HepG2 (cell line): ENCODE measurements around the gene GNAI2. TPM values are rescaled to one million over a fixed set of nuclear protein-coding genes. Genes with fewer than 3 reads are reported as not detected.
A peak's percentile ranks its signal among the peaks of the same experiment; 100 is the strongest.

ENCODE experiments used
- BRD4 ChIP-seq: sonication (generic); formaldehyde crosslinking; IDR thresholded peaks from 2 replicates; pipeline ENCODE4 v1.4.0; 2020; ENCODE audit warnings: missing genetic modification reagents
- CBFB ChIP-seq: sonication (generic); formaldehyde crosslinking; IDR thresholded peaks from 2 replicates; pipeline ENCODE4 v1.4.0; 2020; ENCODE audit warnings: missing genetic modification reagents
- CEBPG ChIP-seq: IDR thresholded peaks from 2 replicates; pipeline ENCODE4 v1.6.1; 2016
- HES4 ChIP-seq: sonication (generic); formaldehyde crosslinking; IDR thresholded peaks from 2 replicates; pipeline ENCODE4 v1.9.0; 2021; ENCODE audit warnings: mild to moderate bottlenecking, missing genetic modification reagents, borderline replicate concordance
- HIVEP1 ChIP-seq: sonication (generic); formaldehyde crosslinking; IDR thresholded peaks from 2 replicates; pipeline ENCODE4 v1.4.0; 2020; ENCODE audit warnings: mild to moderate bottlenecking, missing genetic modification reagents
- HNRNPH1 ChIP-seq: fragments of 200-400 bp; formaldehyde crosslinking; optimal IDR thresholded peaks from 2 replicates; pipeline ENCODE3; 2017; ENCODE audit warnings: mild to moderate bottlenecking, low read depth, low read length
- KDM6A ChIP-seq: IDR thresholded peaks from 2 replicates; pipeline ENCODE4 v1.6.1; 2016; ENCODE audit warnings: low read depth
- LCORL ChIP-seq, 2 experiments: fragments of 450-650 bp in 1 of 2; sonication (generic) in 1 of 2; formaldehyde crosslinking in 1 of 2; IDR thresholded peaks; 2 replicates each; pipeline versions ENCODE4 v1.5.0 to v1.6.1; 2017 to 2020; ENCODE audit warnings: antibody characterized with exemption in 1 of 2, missing genetic modification reagents in 1 of 2
- MAFK ChIP-seq, 2 experiments: IDR thresholded peaks in 1 of 2; conservative IDR thresholded peaks in 1 of 2; 2 replicates each; pipeline ENCODE4 v1.6.1; 2011; ENCODE audit warnings: improper control_type of control experiment in 2 of 2, low read length in 2 of 2
- MEIS1 ChIP-seq: sonication (generic); formaldehyde crosslinking; IDR thresholded peaks from 2 replicates; pipeline ENCODE4 v1.9.0; 2021; ENCODE audit warnings: mild to moderate bottlenecking, missing genetic modification reagents, moderate library complexity, borderline replicate concordance
- NR2F6 ChIP-seq, 2 experiments: IDR thresholded peaks; 2 replicates each; pipeline ENCODE4 v1.6.1; 2016; ENCODE audit warnings: antibody characterized with exemption in 1 of 2, mild to moderate bottlenecking in 1 of 2
- PHF20 ChIP-seq: sonication (generic); formaldehyde crosslinking; IDR thresholded peaks from 2 replicates; pipeline ENCODE4 v1.5.0; 2020; ENCODE audit warnings: mild to moderate bottlenecking, missing genetic modification reagents
- SALL2 ChIP-seq: sonication (generic); formaldehyde crosslinking; IDR thresholded peaks from 2 replicates; pipeline ENCODE4 v1.8.1; 2023; ENCODE audit warnings: mild to moderate bottlenecking, missing genetic modification reagents, inconsistent platforms
- STAT5B ChIP-seq: sonication (generic); formaldehyde crosslinking; IDR thresholded peaks from 2 replicates; pipeline ENCODE4 v1.4.0; 2020; ENCODE audit warnings: missing genetic modification reagents
- SUZ12 ChIP-seq: fragments of 150-350 bp; IDR thresholded peaks from 2 replicates; pipeline ENCODE4 v1.6.1; 2014; ENCODE audit warnings: low read depth, low read length
- ZBTB34 ChIP-seq: sonication (generic); formaldehyde crosslinking; IDR thresholded peaks from 2 replicates; pipeline ENCODE4 v1.8.0; 2022; ENCODE audit warnings: mild to moderate bottlenecking, missing genetic modification reagents
- ZHX2 ChIP-seq, 2 experiments: sonication (generic) in 1 of 2; formaldehyde crosslinking in 1 of 2; IDR thresholded peaks; 2 replicates each; pipeline versions ENCODE4 v1.6.1 to v1.9.0; 2014 to 2022; ENCODE audit warnings: antibody characterized with exemption in 1 of 2, borderline replicate concordance in 1 of 2, inconsistent platforms in 1 of 2, low read depth in 1 of 2, missing genetic modification reagents in 1 of 2
- ZNF296 ChIP-seq: sonication (generic); formaldehyde crosslinking; conservative IDR thresholded peaks from 2 replicates; pipeline ENCODE4 v1.5.0; 2020; ENCODE audit warnings: mild to moderate bottlenecking, missing genetic modification reagents
- ZNF556 ChIP-seq: sonication (generic); formaldehyde crosslinking; IDR thresholded peaks from 2 replicates; pipeline ENCODE4 v1.4.0; 2020; ENCODE audit warnings: mild to moderate bottlenecking, missing genetic modification reagents, borderline replicate concordance
- ZNF557 ChIP-seq: sonication (generic); formaldehyde crosslinking; IDR thresholded peaks from 2 replicates; pipeline ENCODE4 v1.4.0; 2020; ENCODE audit warnings: missing genetic modification reagents
- polyA plus RNA-seq, 8 experiments: library from polyadenylated mRNA; depleted of rRNA in 3 of 8; stranded (reverse) in 7 of 8; unstranded in 1 of 8; fragments of >200 nt; fragmentation: Illumina TruSeq in 4 of 8; extraction: Trizol in 4 of 8; gene quantifications; 2 replicates each; pipeline versions ENCODE4 v1.2.1 to v1.2.3, GENCODE V29; 2011 to 2016; ENCODE audit warnings: low read depth in 4 of 8, missing spikeins in 1 of 8, mixed read lengths in 1 of 8; ENCODE audit not compliant: insufficient read depth in 1 of 8
- total RNA-seq, 5 experiments: library from RNA; depleted of rRNA; stranded (reverse); fragments of >200 nt; fragmentation: Illumina TruSeq; extraction: Trizol; gene quantifications; 2 replicates each; pipeline ENCODE4 v1.2.3, GENCODE V29; 2016; ENCODE audit warnings: low read depth in 1 of 5

Gene GNAI2
- total and polyA plus RNA-seq, 2 of the 13 experiments (the other 11 are each of a cell fraction or from before 2014, with no cell fraction given) = 51.1 to 66.2 TPM

GRCh38 chr3:50203113-50203808 is 32.7 kb upstream of the GNAI2 start (continued):
- TF ChIP-seq MAFK (conservative IDR thresholded peaks at IDR 0.05 in 1 of 2, IDR thresholded peaks at IDR 0.05 in 1 of 2; ENCODE audit: low read length in 2 of 2) = no peak
- 0 out of 2 replicates have a peak, but pooled peaks have one; percentile 35 for TF ChIP-seq SALL2 (CRISPR knock-in tag)
- TF ChIP-seq PHF20 (CRISPR knock-in tag) = 0 out of 2 replicates have a peak, but pooled peaks have one; percentile 14
- TF ChIP-seq ZBTB34 (CRISPR knock-in tag) = no peak
- no peak for TF ChIP-seq ZNF557
- TF ChIP-seq MEIS1 (CRISPR knock-in tag) = 0 out of 2 replicates have a peak, but pooled peaks have one; percentile 38
- TF ChIP-seq LCORL (IDR thresholded peaks at IDR 0.05) = no peak
- peak; percentile 98 for TF ChIP-seq LCORL (CRISPR knock-in tag; IDR thresholded peaks at IDR 0.05)
- TF ChIP-seq CEBPG = no peak
- peak; percentile 31; the same call in 1 of the 2 replicates for TF ChIP-seq HES4 (CRISPR knock-in tag)
- TF ChIP-seq ZNF556 = peak; percentile 57; the same call in 1 of the 2 replicates
- no peak for TF ChIP-seq HNRNPH1
- peak; percentile 54; the same call in 1 of the 2 replicates for TF ChIP-seq NR2F6 (IDR thresholded peaks at IDR 0.05)
- peak; percentile 76 for TF ChIP-seq NR2F6 (CRISPR knock-in tag; IDR thresholded peaks at IDR 0.05)
- 0 out of 2 replicates have a peak, but pooled peaks have one; percentile 64 for TF ChIP-seq BRD4 (CRISPR knock-in tag)
- TF ChIP-seq SUZ12 = no peak
- no peak for TF ChIP-seq STAT5B (CRISPR knock-in tag)
- TF ChIP-seq CBFB (CRISPR knock-in tag) = peak; percentile 66; the same call in 1 of the 2 replicates
- no peak for TF ChIP-seq ZHX2 (IDR thresholded peaks at IDR 0.05; ENCODE audit: low read depth)
- no peak for TF ChIP-seq ZHX2 (CRISPR knock-in tag; IDR thresholded peaks at IDR 0.05; ENCODE audit: borderline replicate concordance)
- peak; percentile 92 for TF ChIP-seq ZNF296
- peak; percentile 88 for TF ChIP-seq KDM6A (CRISPR knock-in tag)
- 0 out of 2 replicates have a peak, but pooled peaks have one; percentile 36 for TF ChIP-seq HIVEP1 (CRISPR knock-in tag)
